Measurements from ENCODE around the gene CACTIN.

GRCh38 chr19:3658870-3659745, 32.5 kb upstream of the CACTIN start:
- TF ChIP-seq POLR2A (IDR thresholded peaks at IDR 0.05): no peak
- no peak for TF ChIP-seq CTCF (IDR thresholded peaks at IDR 0.05)
- TF ChIP-seq POLR2AphosphoS5 (IDR thresholded peaks at IDR 0.05): no peak
